Endodermal cell (in vitro differentiated cells): ENCODE measurements around the gene CCNT2. TPM values are rescaled to one million over a fixed set of nuclear protein-coding genes. Genes with fewer than 3 reads are reported as not detected.

ENCODE experiments used
- DNase-seq: peaks from one replicate; pipeline ENCODE4 v3.0.0-alpha.2; 2017
- H3K27ac ChIP-seq: 2 replicates; pipeline ENCODE4 v1.5.1; 2013; ENCODE audit warnings: mild to moderate bottlenecking, low read depth, low read length, moderate library complexity
- H3K27me3 ChIP-seq: 2 replicates; pipeline ENCODE4 v1.6.1; 2013; ENCODE audit warnings: mild to moderate bottlenecking, low read length, moderate library complexity; ENCODE audit not compliant: insufficient read depth, control insufficient read depth, poor library complexity, severe bottlenecking
- H3K36me3 ChIP-seq: 2 replicates; pipeline ENCODE4 v1.7.0; 2013; ENCODE audit warnings: mild to moderate bottlenecking, low read length, moderate library complexity; ENCODE audit not compliant: control insufficient read depth, insufficient read depth
- H3K4me1 ChIP-seq: one replicate; pipeline ENCODE4 v1.7.0; 2013; ENCODE audit warnings: low read length; ENCODE audit not compliant: control insufficient read depth, insufficient read depth
- H3K4me3 ChIP-seq: 2 replicates; pipeline ENCODE4 v1.5.1; 2013; ENCODE audit warnings: mild to moderate bottlenecking, low read length, moderate library complexity
- H3K9ac ChIP-seq: 2 replicates; pipeline ENCODE4 v1.6.1; 2013; ENCODE audit warnings: mild to moderate bottlenecking, low read length, moderate library complexity; ENCODE audit not compliant: poor library complexity, severe bottlenecking; ENCODE audit errors: extremely low read depth
- H3K9me3 ChIP-seq: 2 replicates; pipeline ENCODE4 v1.6.1; 2013; ENCODE audit warnings: mild to moderate bottlenecking, low read length, moderate library complexity; ENCODE audit not compliant: control insufficient read depth
- H3K27ac Mint-ChIP-seq: 2 replicates; pipeline ENCODE4 v1.8.0; 2020; ENCODE audit warnings: mixed read lengths
- H3K27me3 Mint-ChIP-seq: 2 replicates; pipeline ENCODE4 v1.8.0; 2021; ENCODE audit warnings: mild to moderate bottlenecking, mixed read lengths; ENCODE audit not compliant: insufficient read depth
- H3K36me3 Mint-ChIP-seq: 2 replicates; pipeline ENCODE4 v1.8.0; 2020; ENCODE audit warnings: low read depth, mixed read lengths
- H3K4me1 Mint-ChIP-seq: 2 replicates; pipeline ENCODE4 v1.8.0; 2020; ENCODE audit warnings: mixed read lengths
- H3K4me3 Mint-ChIP-seq: 2 replicates; pipeline ENCODE4 v1.8.0; 2020; ENCODE audit warnings: mild to moderate bottlenecking, moderate library complexity, mixed read lengths
- H3K9me3 Mint-ChIP-seq: 2 replicates; pipeline ENCODE4 v1.8.0; 2020; ENCODE audit warnings: mild to moderate bottlenecking, mixed read lengths
- WGBS, 2 experiments: methylation state at CpG; one replicate each; pipeline versions ENCODE4 v1.1.5 to v1.1.7; 2013; ENCODE audit warnings: missing lambda C conversion rate in 2 of 2, mixed read lengths in 1 of 2; ENCODE audit not compliant: insufficient coverage in 1 of 2, insufficient read length in 1 of 2; 5-methylcytosine and 5-hydroxymethylcytosine counted together
- total RNA-seq, 2 donors: library from RNA; stranded (reverse); fragmentation: NEBNext Ultra II Directional in 1 of 2; extraction: Animal tissue kit (Norgen Biotek cat#: 25700) in 1 of 2; gene quantifications; 2 replicates in 1 of 2; 3 replicates in 1 of 2; pipeline ENCODE4 v1.2.1, GENCODE V29; 2021
- TF ChIP-seq, protein P1 (sequence below): fragments of 200-600 bp; sonication (generic); conservative IDR thresholded peaks from 2 replicates; pipeline ENCODE4 v1.5.0; 2021; ENCODE audit warnings: antibody characterized with exemption, mild to moderate bottlenecking

CCNT2 gene
- total RNA-seq, 2 donors from 2014 or later = 51.4 to 53.3 TPM

DNA sequence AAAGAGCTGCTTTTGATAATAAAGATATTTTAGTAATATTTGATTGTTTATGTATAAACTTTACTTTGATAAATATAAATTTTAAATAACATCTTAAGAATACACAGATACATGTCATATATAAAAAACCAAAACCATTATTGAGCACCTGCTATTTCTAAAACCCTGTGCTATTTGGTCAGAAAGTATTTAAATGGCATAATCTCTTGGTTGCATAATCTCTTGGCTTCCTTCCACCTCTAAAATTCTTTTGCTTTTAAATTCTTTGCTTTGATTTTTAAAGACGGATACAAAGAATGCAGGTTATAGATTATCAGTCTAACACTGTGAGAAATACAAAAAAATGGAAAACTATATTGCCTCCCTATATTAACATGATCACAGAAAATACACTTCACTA, 43.3 kb upstream of the CCNT2 start:
- Histone ChIP-seq H3K27me3 (no peaks in the 10 kb centered on the region), H3K4me1 (no peaks in the 10 kb centered on the region), H3K36me3 (no peaks in the 10 kb centered on the region), H3K4me3 (no peak overlapping the region), H3K9me3 (peaks cover 10% of the 10 kb centered on the region), H3K27ac (no peak overlapping the region), H3K9ac (no peak overlapping the region)
- DNase-seq = no peak
- WGBS, 2 experiments = no CpG with 5 or more reads among the region's 1 CpG
- Mint-ChIP-seq H3K27me3 (peaks cover 1% of the 10 kb centered on the region), H3K27ac (no peak overlapping the region), H3K4me1 (peaks cover 2% of the 10 kb centered on the region), H3K4me3 (no peak overlapping the region), H3K9me3 (peaks cover 5% of the 10 kb centered on the region), H3K36me3 (peaks cover 2% of the 10 kb centered on the region)
- TF ChIP-seq, protein P1, sequence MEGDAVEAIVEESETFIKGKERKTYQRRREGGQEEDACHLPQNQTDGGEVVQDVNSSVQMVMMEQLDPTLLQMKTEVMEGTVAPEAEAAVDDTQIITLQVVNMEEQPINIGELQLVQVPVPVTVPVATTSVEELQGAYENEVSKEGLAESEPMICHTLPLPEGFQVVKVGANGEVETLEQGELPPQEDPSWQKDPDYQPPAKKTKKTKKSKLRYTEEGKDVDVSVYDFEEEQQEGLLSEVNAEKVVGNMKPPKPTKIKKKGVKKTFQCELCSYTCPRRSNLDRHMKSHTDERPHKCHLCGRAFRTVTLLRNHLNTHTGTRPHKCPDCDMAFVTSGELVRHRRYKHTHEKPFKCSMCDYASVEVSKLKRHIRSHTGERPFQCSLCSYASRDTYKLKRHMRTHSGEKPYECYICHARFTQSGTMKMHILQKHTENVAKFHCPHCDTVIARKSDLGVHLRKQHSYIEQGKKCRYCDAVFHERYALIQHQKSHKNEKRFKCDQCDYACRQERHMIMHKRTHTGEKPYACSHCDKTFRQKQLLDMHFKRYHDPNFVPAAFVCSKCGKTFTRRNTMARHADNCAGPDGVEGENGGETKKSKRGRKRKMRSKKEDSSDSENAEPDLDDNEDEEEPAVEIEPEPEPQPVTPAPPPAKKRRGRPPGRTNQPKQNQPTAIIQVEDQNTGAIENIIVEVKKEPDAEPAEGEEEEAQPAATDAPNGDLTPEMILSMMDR = no peak

DNA sequence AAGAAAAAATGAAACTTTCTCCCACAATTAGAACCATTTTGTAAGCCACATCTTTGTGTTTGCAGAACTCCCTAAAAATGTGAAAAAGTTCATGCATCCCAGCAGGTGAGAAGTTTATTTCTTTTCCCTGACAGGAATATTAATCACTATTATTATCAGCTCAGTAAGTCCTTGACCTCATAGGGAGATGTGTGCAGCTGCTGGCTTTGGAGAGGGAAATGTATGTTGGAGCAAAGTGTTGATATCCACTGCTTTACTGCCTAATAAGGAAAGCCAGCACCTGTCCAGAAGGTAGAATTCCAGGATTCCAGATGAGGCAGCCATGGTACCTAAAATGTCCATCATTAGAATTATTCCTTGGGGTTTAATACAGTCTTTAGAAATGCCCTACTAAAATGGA, 35.8 kb upstream of the CCNT2 start:
- H3K4me3 ChIP-seq = no peak overlapping the region
- H3K27me3 Mint-ChIP-seq = peaks cover 1% of the 10 kb centered on the region

DNA sequence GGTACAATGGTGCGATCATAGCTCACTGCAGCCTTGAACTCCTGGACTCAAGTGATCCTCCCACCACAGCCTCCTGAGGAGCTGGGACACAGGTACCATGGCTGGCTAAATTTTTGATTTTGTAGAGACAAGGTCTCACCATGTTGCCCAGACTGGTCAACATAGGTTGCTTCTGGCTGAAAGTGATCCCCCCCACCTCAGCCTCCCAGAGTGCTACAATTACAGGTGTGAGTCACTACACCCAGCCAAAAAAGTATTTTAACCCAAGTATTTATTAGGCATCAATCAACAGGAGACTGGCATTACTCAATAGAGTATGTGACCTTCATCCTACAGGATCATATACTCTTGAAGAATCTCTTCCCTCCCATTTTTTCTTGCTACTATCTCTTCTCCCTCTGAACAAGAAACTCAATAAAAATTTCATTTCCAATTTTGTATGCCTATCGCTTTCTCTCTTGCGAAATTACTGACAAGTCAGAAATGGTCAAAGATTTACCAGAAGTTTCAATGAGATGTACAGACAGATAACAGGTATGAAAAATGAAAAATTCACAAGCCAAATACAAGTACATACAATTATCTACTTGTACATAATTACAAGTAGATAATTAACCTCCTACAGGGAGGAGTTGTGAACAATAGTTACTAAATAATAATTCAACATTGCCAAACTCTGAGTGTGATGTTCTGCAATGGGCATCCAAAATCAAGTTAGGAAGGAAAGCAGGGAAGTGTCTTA, 34.9 kb upstream of the CCNT2 start:
- TF ChIP-seq, protein P1 = no peak
- Histone ChIP-seq H3K9ac (no peak overlapping the region), H3K4me1 (no peaks in the 10 kb centered on the region), H3K4me3 (no peak overlapping the region), H3K27me3 (no peaks in the 10 kb centered on the region), H3K9me3 (peaks cover 2% of the 10 kb centered on the region), H3K27ac (no peak overlapping the region), H3K36me3 (no peaks in the 10 kb centered on the region)
- no peak overlapping the region for H3K4me3 Mint-ChIP-seq
- no peaks in the 10 kb centered on the region for H3K4me1 Mint-ChIP-seq
- H3K9me3 Mint-ChIP-seq = peaks cover 3% of the 10 kb centered on the region
- no peak overlapping the region for H3K27ac Mint-ChIP-seq
- 83 to 94% methylated on average over 1 to 3 of the region's 3 CpGs for WGBS, 2 experiments
- H3K27me3 Mint-ChIP-seq = no peaks in the 10 kb centered on the region
- no peaks in the 10 kb centered on the region for H3K36me3 Mint-ChIP-seq
- DNase-seq = no peak

More for the DNA sequence above, 35.8 kb upstream of the CCNT2 start:
- Mint-ChIP-seq H3K4me3 (no peak overlapping the region), H3K36me3 (peaks cover 2% of the 10 kb centered on the region), H3K27ac (no peak overlapping the region), H3K9me3 (peaks cover 5% of the 10 kb centered on the region), H3K4me1 (no peaks in the 10 kb centered on the region)
- Histone ChIP-seq H3K9ac (no peak overlapping the region), H3K27ac (no peak overlapping the region), H3K36me3 (no peaks in the 10 kb centered on the region), H3K9me3 (peaks cover 10% of the 10 kb centered on the region), H3K27me3 (no peaks in the 10 kb centered on the region), H3K4me1 (no peaks in the 10 kb centered on the region)
- no peak for DNase-seq
- TF ChIP-seq, protein P1 = no peak
